ENCODE data around the gene ACOX1. TPM values are rescaled to one million over a fixed set of nuclear protein-coding genes. Genes with fewer than 3 reads are reported as not detected.
A peak's percentile ranks its signal among the peaks of the same experiment; 100 is the strongest.

ACOX1 gene
- total and polyA plus RNA-seq, 2 of the 13 experiments (the other 11 are each of a cell fraction or from before 2014, with no cell fraction given) = 86.4 to 120 TPM

DNA sequence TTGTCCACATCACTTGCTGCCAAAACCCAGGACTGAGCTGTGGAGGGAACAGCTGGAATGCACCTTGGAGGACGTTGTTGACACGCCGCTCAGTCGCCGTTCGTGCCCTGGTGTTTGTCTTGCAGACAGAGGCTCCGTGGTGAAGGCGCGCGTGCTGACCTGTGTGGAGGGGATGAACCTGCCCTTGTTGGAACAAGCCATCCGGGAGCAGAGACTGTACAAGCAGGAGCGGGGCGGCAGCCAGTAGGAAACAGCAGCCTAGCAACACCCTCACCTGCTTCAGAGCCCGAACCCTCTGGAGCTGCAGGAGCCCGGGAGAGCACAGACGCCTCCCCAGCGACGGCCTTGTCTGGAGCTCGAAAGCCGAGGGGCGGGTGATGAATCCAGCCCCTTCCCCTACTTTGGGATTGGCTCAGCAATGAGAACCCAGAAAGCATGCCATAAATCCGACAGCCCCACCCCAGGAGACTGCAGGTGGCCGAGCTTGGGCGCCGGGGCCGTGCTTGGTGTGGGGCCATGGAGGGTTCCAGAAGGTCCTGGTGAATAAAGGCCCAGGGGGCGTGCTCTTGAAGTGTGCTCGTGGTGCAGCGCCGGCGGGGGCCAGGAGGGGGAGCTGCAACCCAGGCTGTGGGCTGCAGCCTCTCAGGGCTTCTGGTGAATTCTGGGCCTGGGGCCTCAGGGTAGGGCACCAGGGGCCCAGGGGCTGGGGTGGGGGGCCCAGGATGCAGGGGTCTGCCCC lies 21.2 kb upstream of the ACOX1 start (continued):
- TF ChIP-seq ZNF446 (CRISPR knock-in tag; IDR thresholded peaks at IDR 0.05) (no peak), ZNF224 (CRISPR knock-in tag; IDR thresholded peaks at IDR 0.05) (0 out of 2 replicates have a peak, but pooled peaks have one; percentile 60), ZNF20 (CRISPR knock-in tag; IDR thresholded peaks at IDR 0.05) (no peak), ZBTB7A (CRISPR knock-in tag; IDR thresholded peaks at IDR 0.05) (0 out of 2 replicates have a peak, but pooled peaks have one; percentile 27), HDAC6 (IDR thresholded peaks at IDR 0.05; ENCODE audit: low read depth, low read length) (no peak), ZSCAN21 (CRISPR knock-in tag; IDR thresholded peaks at IDR 0.05; ENCODE audit: borderline replicate concordance) (0 out of 2 replicates have a peak, but pooled peaks have one; percentile 27), ZFP41 (CRISPR knock-in tag; IDR thresholded peaks at IDR 0.05; ENCODE audit: borderline replicate concordance) (no peak), PHF20 (CRISPR knock-in tag; IDR thresholded peaks at IDR 0.05) (no peak), ATF7-NPFF (CRISPR knock-in tag; IDR thresholded peaks at IDR 0.05; ENCODE audit: low read depth) (0 out of 2 replicates have a peak, but pooled peaks have one; percentile 56), SOX5 (CRISPR knock-in tag; IDR thresholded peaks at IDR 0.05; ENCODE audit: borderline replicate concordance) (peak; percentile 45; the same call in 1 of the 2 replicates), ZNF264 (CRISPR knock-in tag; IDR thresholded peaks at IDR 0.05) (0 out of 2 replicates have a peak, but pooled peaks have one; percentile 55)
- TF ChIP-seq, protein P1, sequence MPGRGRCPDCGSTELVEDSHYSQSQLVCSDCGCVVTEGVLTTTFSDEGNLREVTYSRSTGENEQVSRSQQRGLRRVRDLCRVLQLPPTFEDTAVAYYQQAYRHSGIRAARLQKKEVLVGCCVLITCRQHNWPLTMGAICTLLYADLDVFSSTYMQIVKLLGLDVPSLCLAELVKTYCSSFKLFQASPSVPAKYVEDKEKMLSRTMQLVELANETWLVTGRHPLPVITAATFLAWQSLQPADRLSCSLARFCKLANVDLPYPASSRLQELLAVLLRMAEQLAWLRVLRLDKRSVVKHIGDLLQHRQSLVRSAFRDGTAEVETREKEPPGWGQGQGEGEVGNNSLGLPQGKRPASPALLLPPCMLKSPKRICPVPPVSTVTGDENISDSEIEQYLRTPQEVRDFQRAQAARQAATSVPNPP (CRISPR knock-in tag; IDR thresholded peaks at IDR 0.05) = no peak
- TF ChIP-seq, protein P2, sequence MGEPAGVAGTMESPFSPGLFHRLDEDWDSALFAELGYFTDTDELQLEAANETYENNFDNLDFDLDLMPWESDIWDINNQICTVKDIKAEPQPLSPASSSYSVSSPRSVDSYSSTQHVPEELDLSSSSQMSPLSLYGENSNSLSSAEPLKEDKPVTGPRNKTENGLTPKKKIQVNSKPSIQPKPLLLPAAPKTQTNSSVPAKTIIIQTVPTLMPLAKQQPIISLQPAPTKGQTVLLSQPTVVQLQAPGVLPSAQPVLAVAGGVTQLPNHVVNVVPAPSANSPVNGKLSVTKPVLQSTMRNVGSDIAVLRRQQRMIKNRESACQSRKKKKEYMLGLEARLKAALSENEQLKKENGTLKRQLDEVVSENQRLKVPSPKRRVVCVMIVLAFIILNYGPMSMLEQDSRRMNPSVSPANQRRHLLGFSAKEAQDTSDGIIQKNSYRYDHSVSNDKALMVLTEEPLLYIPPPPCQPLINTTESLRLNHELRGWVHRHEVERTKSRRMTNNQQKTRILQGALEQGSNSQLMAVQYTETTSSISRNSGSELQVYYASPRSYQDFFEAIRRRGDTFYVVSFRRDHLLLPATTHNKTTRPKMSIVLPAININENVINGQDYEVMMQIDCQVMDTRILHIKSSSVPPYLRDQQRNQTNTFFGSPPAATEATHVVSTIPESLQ (CRISPR knock-in tag; conservative IDR thresholded peaks at IDR 0.05) = no peak
- TF ChIP-seq, protein P3, sequence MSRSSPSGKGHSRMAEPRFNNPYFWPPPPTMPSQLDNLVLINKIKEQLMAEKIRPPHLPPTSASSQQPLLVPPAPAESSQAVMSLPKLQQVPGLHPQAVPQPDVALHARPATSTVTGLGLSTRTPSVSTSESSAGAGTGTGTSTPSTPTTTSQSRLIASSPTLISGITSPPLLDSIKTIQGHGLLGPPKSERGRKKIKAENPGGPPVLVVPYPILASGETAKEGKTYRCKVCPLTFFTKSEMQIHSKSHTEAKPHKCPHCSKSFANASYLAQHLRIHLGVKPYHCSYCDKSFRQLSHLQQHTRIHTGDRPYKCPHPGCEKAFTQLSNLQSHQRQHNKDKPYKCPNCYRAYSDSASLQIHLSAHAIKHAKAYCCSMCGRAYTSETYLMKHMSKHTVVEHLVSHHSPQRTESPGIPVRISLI (CRISPR knock-in tag; IDR thresholded peaks at IDR 0.05; ENCODE audit: borderline replicate concordance) = peak; percentile 55; the same call in 1 of the 2 replicates
- TF ChIP-seq, protein P4, sequence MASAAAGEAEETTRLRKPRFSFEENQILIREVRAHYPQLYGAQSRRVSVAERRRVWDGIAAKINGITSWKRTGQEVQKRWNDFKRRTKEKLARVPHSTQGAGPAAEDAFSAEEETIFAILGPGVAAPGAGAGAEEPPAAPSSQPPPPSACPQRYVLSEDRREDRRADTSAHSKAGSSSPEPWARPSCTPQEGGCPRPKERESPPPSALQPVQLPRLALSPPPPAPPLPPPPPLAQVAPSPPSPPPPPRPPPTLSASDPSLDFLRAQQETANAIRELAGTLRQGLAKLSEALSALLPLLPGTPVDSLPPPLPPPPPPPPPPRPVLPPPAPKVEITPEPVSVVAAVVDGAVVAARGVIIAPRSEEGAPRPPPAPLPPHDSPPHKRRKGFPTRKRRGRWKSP (CRISPR knock-in tag; IDR thresholded peaks at IDR 0.05) = no peak
- TF ChIP-seq, protein P5, sequence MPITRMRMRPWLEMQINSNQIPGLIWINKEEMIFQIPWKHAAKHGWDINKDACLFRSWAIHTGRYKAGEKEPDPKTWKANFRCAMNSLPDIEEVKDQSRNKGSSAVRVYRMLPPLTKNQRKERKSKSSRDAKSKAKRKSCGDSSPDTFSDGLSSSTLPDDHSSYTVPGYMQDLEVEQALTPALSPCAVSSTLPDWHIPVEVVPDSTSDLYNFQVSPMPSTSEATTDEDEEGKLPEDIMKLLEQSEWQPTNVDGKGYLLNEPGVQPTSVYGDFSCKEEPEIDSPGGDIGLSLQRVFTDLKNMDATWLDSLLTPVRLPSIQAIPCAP (CRISPR knock-in tag; IDR thresholded peaks at IDR 0.05; ENCODE audit: low read depth) = no peak
- TF ChIP-seq, protein P6, sequence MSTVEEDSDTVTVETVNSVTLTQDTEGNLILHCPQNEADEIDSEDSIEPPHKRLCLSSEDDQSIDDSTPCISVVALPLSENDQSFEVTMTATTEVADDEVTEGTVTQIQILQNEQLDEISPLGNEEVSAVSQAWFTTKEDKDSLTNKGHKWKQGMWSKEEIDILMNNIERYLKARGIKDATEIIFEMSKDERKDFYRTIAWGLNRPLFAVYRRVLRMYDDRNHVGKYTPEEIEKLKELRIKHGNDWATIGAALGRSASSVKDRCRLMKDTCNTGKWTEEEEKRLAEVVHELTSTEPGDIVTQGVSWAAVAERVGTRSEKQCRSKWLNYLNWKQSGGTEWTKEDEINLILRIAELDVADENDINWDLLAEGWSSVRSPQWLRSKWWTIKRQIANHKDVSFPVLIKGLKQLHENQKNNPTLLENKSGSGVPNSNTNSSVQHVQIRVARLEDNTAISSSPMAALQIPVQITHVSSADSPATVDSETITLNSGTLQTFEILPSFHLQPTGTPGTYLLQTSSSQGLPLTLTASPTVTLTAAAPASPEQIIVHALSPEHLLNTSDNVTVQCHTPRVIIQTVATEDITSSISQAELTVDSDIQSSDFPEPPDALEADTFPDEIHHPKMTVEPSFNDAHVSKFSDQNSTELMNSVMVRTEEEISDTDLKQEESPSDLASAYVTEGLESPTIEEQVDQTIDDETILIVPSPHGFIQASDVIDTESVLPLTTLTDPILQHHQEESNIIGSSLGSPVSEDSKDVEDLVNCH (CRISPR knock-in tag; IDR thresholded peaks at IDR 0.05) = 0 out of 2 replicates have a peak, but pooled peaks have one; percentile 24
